Measurements from ENCODE around the gene KRTCAP3. TPM values are rescaled to one million over a fixed set of nuclear protein-coding genes. Genes with fewer than 3 reads are reported as not detected.

The KRTCAP3 gene
- total and polyA plus RNA-seq, 9 of the 15 experiments (the other 6 are each of a cell fraction or from before 2014, with no cell fraction given), result 0.24 to 1.4 (median 0.73) TPM

DNA sequence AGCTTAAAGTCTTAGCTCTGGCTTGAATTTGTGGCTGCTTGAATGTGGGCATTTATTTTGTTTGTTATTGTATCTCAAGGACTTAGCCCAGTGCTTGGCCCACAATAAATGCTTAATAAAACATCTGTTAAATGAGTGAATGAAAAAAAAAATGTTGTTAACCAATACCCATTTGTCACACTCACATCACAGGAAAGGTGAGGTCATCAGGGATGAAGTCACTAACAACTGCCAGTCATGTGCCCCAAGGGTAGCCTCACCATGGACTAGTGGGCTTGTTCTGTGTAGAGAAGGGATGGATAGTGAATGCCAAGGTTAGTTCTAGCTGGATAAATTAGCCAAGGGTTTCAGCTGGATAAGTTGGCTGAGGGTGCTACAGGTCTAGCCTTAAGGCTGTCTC is 10.8 kb upstream of the KRTCAP3 start (continued):
- peak; percentile 87 for TF ChIP-seq JUN (IDR thresholded peaks at IDR 0.05; ENCODE audit: borderline replicate concordance, low read depth, low read length)
- no peak for TF ChIP-seq JUN (CRISPR knock-in tag; IDR thresholded peaks at IDR 0.05; ENCODE audit: borderline replicate concordance)
- no peak for TF ChIP-seq FOXK2 (conservative IDR thresholded peaks at IDR 0.05 in 1 of 2, IDR thresholded peaks at IDR 0.05 in 1 of 2; ENCODE audit: low read depth in 2 of 2)
- TF ChIP-seq, protein P1, sequence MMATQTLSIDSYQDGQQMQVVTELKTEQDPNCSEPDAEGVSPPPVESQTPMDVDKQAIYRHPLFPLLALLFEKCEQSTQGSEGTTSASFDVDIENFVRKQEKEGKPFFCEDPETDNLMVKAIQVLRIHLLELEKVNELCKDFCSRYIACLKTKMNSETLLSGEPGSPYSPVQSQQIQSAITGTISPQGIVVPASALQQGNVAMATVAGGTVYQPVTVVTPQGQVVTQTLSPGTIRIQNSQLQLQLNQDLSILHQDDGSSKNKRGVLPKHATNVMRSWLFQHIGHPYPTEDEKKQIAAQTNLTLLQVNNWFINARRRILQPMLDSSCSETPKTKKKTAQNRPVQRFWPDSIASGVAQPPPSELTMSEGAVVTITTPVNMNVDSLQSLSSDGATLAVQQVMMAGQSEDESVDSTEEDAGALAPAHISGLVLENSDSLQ (IDR thresholded peaks at IDR 0.05), result peak; percentile 62
- TF ChIP-seq, protein P2, sequence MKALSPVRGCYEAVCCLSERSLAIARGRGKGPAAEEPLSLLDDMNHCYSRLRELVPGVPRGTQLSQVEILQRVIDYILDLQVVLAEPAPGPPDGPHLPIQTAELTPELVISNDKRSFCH (CRISPR knock-in tag; IDR thresholded peaks at IDR 0.05), result no peak
- TF ChIP-seq, protein P2 (tag; IDR thresholded peaks at IDR 0.05), result no peak
- TF ChIP-seq ZNF175 (CRISPR knock-in tag; IDR thresholded peaks at IDR 0.05; ENCODE audit: low read depth), result no peak
- TF ChIP-seq, protein P3, sequence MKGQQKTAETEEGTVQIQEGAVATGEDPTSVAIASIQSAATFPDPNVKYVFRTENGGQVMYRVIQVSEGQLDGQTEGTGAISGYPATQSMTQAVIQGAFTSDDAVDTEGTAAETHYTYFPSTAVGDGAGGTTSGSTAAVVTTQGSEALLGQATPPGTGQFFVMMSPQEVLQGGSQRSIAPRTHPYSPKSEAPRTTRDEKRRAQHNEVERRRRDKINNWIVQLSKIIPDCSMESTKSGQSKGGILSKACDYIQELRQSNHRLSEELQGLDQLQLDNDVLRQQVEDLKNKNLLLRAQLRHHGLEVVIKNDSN (CRISPR knock-in tag; IDR thresholded peaks at IDR 0.05), result peak; percentile 65
- no peak for TF ChIP-seq ZBTB1 (CRISPR knock-in tag; IDR thresholded peaks at IDR 0.05; ENCODE audit: borderline replicate concordance, low read depth)
